Type B pancreatic cell (in vitro differentiated cells): ENCODE results near the gene LCN12. TPM values are rescaled to one million over a fixed set of nuclear protein-coding genes. Genes with fewer than 3 reads are reported as not detected.

Experiments
- DNase-seq: peaks from one replicate; pipeline ENCODE4 v3.0.0; 2021; ENCODE audit warnings: mixed read lengths; ENCODE audit not compliant: unreplicated experiment; ENCODE audit errors: extremely low spot score
- H3K27ac Mint-ChIP-seq: 2 replicates; pipeline ENCODE4 v1.8.0; 2021; ENCODE audit warnings: mild to moderate bottlenecking, mixed read lengths
- H3K27me3 Mint-ChIP-seq: 2 replicates; pipeline ENCODE4 v1.8.0; 2021; ENCODE audit warnings: mixed read lengths
- H3K36me3 Mint-ChIP-seq: 2 replicates; pipeline ENCODE4 v1.8.0; 2021; ENCODE audit warnings: mixed read lengths
- H3K4me1 Mint-ChIP-seq: one replicate; pipeline ENCODE4 v1.8.0; 2021; ENCODE audit warnings: mixed read lengths; ENCODE audit not compliant: unreplicated experiment
- H3K4me3 Mint-ChIP-seq: 2 replicates; pipeline ENCODE4 v1.8.0; 2021; ENCODE audit warnings: mild to moderate bottlenecking, mixed read lengths
- H3K9me3 Mint-ChIP-seq: 2 replicates; pipeline ENCODE4 v1.8.0; 2021; ENCODE audit warnings: mixed read lengths
- total RNA-seq: library from RNA; stranded (reverse); gene quantifications from 2 replicates; pipeline ENCODE4 v1.2.1, GENCODE V29; 2021; ENCODE audit warnings: low replicate concordance
- TF ChIP-seq, protein P1 (sequence below): fragments of 200-600 bp; sonication (generic); conservative IDR thresholded peaks from 2 replicates; pipeline ENCODE4 v1.5.0; 2021; ENCODE audit warnings: antibody characterized with exemption, mild to moderate bottlenecking

The LCN12 gene
- total RNA-seq, 1 donor from 2014 or later: 8.3 TPM

- Mint-ChIP-seq H3K4me3 (no peak overlapping the region), H3K9me3 (no peaks in the 10 kb centered on the region), H3K27ac (no peak overlapping the region), H3K36me3 (no peaks in the 10 kb centered on the region), H3K27me3 (no peaks in the 10 kb centered on the region), H3K4me1 (peaks cover 9% of the 10 kb centered on the region)
- TF ChIP-seq, protein P1, sequence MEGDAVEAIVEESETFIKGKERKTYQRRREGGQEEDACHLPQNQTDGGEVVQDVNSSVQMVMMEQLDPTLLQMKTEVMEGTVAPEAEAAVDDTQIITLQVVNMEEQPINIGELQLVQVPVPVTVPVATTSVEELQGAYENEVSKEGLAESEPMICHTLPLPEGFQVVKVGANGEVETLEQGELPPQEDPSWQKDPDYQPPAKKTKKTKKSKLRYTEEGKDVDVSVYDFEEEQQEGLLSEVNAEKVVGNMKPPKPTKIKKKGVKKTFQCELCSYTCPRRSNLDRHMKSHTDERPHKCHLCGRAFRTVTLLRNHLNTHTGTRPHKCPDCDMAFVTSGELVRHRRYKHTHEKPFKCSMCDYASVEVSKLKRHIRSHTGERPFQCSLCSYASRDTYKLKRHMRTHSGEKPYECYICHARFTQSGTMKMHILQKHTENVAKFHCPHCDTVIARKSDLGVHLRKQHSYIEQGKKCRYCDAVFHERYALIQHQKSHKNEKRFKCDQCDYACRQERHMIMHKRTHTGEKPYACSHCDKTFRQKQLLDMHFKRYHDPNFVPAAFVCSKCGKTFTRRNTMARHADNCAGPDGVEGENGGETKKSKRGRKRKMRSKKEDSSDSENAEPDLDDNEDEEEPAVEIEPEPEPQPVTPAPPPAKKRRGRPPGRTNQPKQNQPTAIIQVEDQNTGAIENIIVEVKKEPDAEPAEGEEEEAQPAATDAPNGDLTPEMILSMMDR: no peak
- DNase-seq: no peak
Measured at GRCh38 chr9:136969150-136969549, 17.1 kb downstream of the LCN12 start.

DNA sequence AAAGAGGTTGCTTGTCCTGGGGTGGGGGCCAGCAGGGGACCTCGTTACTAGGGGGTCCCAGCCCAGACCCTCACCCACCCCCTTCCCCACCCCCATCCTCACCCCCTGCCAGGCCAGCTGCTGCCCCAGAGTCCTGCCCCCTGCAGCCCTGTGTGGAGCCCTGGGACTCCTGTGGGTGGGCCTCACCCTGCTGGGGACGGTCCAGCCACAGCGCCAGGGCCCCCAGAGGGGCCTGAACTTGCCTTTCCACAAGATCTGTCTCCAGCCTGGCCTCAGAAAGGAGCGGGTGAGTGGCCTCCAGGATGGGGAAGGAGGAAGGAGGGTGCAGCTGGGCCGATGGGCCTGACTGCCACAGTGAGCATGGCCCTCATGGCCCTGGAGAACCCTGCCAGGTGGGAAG lies 17.7 kb downstream of the LCN12 start:
- Mint-ChIP-seq H3K27me3 (no peaks in the 10 kb centered on the region), H3K4me3 (no peak overlapping the region), H3K27ac (no peak overlapping the region), H3K9me3 (no peaks in the 10 kb centered on the region), H3K4me1 (peaks cover 6% of the 10 kb centered on the region), H3K36me3 (no peaks in the 10 kb centered on the region)
- DNase-seq: no peak
- TF ChIP-seq, protein P1: no peak

- Mint-ChIP-seq H3K9me3 (no peaks in the 10 kb centered on the region), H3K4me3 (no peak overlapping the region), H3K27ac (no peak overlapping the region), H3K4me1 (peaks cover 4% of the 10 kb centered on the region), H3K36me3 (no peaks in the 10 kb centered on the region), H3K27me3 (no peaks in the 10 kb centered on the region)
- TF ChIP-seq, protein P1: no peak
- DNase-seq: no peak
Measured at GRCh38 chr9:136970361-136970760, 18.3 kb downstream of the LCN12 start.

DNA sequence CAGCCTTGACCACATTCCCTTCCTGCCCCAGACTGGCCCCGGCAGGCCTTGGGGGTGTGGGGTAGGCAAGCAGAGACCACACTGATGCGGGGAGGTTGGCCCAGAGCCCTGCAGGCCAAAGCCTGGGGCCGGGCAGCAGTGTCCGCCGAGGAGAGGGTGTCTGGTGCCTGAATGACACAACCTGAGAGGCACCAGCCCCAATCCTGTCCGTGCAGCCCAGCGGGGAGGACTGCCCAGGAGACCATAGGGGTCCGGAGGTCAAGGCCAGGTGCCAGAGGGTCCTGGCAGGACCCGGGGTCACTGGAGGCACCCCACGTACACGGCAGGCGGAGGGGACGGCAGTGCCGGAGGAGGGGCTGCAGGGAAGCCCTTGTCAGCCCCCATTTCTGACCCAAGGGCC lies 19.7 kb downstream of the LCN12 start:
- H3K36me3 Mint-ChIP-seq: no peaks in the 10 kb centered on the region
- H3K27me3 Mint-ChIP-seq: no peaks in the 10 kb centered on the region
- no peaks in the 10 kb centered on the region for H3K9me3 Mint-ChIP-seq
- H3K4me3 Mint-ChIP-seq: no peak overlapping the region
- TF ChIP-seq, protein P1: no peak
- H3K4me1 Mint-ChIP-seq: no peaks in the 10 kb centered on the region
- DNase-seq: no peak
- H3K27ac Mint-ChIP-seq: no peak overlapping the region

DNA sequence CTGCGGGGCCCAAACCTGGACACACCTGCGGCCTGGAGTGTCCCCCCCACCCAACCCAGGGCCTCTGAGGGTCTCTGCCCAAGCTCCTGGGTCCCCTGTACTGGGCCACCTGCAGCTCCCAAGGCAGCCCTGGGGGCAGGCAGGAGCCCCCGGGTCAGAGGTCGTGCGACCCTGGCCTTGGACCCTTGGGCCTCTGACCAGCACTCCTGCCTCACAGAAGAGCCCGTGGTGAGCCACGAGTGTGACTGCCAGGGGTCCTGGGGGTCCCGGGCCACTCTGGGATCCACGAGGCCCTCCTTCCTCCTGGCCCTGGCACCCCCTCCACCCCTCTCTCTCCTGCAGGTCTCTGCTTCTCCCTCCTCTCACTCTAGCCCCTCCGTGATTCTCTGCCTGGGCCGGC lies 20.3 kb downstream of the LCN12 start:
- DNase-seq: no peak
- TF ChIP-seq, protein P1: no peak
- Mint-ChIP-seq H3K36me3 (no peaks in the 10 kb centered on the region), H3K9me3 (no peaks in the 10 kb centered on the region), H3K27me3 (no peaks in the 10 kb centered on the region), H3K4me3 (no peak overlapping the region), H3K27ac (no peak overlapping the region), H3K4me1 (no peaks in the 10 kb centered on the region)

DNA sequence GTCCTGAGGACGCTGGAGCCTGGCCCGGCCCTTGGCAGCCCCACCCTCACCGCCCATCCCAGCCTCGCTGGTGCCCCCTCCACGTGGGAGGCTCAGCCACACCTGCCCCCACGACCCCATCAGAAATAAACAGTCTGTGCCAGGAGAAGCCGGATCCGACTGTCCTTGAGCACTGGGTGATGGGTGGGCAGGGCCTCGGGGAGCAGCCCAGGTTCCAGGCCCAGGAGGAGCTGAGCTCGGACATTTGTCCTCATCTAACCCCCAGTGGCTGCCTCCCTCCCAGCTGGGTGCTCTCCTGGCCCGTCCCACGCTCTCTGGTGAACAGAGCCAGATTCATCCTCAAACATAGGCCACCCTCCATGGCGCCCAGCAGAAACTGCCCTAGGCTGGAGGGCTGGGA lies 20.7 kb downstream of the LCN12 start:
- Mint-ChIP-seq H3K27ac (no peak overlapping the region), H3K9me3 (no peaks in the 10 kb centered on the region), H3K4me1 (no peaks in the 10 kb centered on the region), H3K36me3 (no peaks in the 10 kb centered on the region), H3K27me3 (no peaks in the 10 kb centered on the region), H3K4me3 (no peak overlapping the region)
- TF ChIP-seq, protein P1: no peak
- no peak for DNase-seq
